H1 (cell line): ENCODE measurements around the gene ACAA1. TPM values are rescaled to one million over a fixed set of nuclear protein-coding genes. Genes with fewer than 3 reads are reported as not detected.

Experiments used
- CTCF ChIA-PET: fragments of 300-600 bp; sonication (Branson Sonifier 250); formaldehyde crosslinking; loops from one replicate; lab custom pipeline; 2021; ENCODE audit not compliant: partially characterized antibody; lab: Charles Lee
- POLR2A ChIA-PET: fragments of 300-600 bp; sonication (Branson Sonifier 250); formaldehyde crosslinking; loops from one replicate; lab custom pipeline; 2021; ENCODE audit warnings: inconsistent platforms; ENCODE audit not compliant: partially characterized antibody; lab: Charles Lee
- DNase-seq, 2 experiments: peaks; one replicate each; pipeline versions ENCODE4 v3.0.0 to v3.0.0-alpha.2; 2010 to 2022; ENCODE audit warnings: low spot score in 2 of 2, low read depth in 1 of 2, mixed read lengths in 1 of 2
- FAIRE-seq: peaks from 2 replicates; lab custom pipeline; 2011; peaks lifted over from hg19 to GRCh38; lab: Jason Lieb, UNC
- H2AFZ ChIP-seq: 2 replicates; pipeline ENCODE4 v1.8.1; 2012; ENCODE audit warnings: low read length, inconsistent platforms
- H2AK5ac ChIP-seq: 2 replicates; pipeline ENCODE4 v1.6.1; 2013; ENCODE audit warnings: low read depth, low read length
- H2BK120ac ChIP-seq: replicated peaks from 2 replicates; pipeline ENCODE3; 2013; ENCODE audit warnings: low read depth, low read length, inconsistent platforms
- H2BK12ac ChIP-seq: 2 replicates; pipeline ENCODE4 v1.6.1; 2013; ENCODE audit warnings: low read depth, low read length
- H2BK15ac ChIP-seq: 2 replicates; pipeline ENCODE4 v1.6.1; 2013; ENCODE audit warnings: low read length
- H2BK20ac ChIP-seq: 2 replicates; pipeline ENCODE4 v1.6.1; 2013; ENCODE audit warnings: low read length
- H2BK5ac ChIP-seq: 2 replicates; pipeline ENCODE4 v1.6.1; 2013; ENCODE audit warnings: low read depth, low read length
- H3K14ac ChIP-seq: 2 replicates; pipeline ENCODE4 v1.6.1; 2013; ENCODE audit warnings: inconsistent platforms; ENCODE audit not compliant: insufficient read length
- H3K18ac ChIP-seq: 2 replicates; pipeline ENCODE4 v1.6.1; 2013; ENCODE audit warnings: low read length; ENCODE audit errors: extremely low read depth
- H3K23ac ChIP-seq: 2 replicates; pipeline ENCODE4 v1.6.1; 2013; ENCODE audit warnings: inconsistent platforms; ENCODE audit not compliant: insufficient read length
- H3K23me2 ChIP-seq: 2 replicates; pipeline ENCODE4 v1.6.1; 2013; ENCODE audit warnings: low read depth, low read length
- H3K27ac ChIP-seq: 2 replicates; pipeline ENCODE4 v1.6.1; 2011; ENCODE audit warnings: low read depth, low read length, inconsistent platforms
- H3K27me3 ChIP-seq, 4 experiments: replicated peaks in 1 of 4; 1 replicate in 1 of 4; 2 replicates in 3 of 4; pipeline versions ENCODE4 v1.6.1 to v1.8.1; 2011 to 2013; ENCODE audit warnings: low read length in 3 of 4, mild to moderate bottlenecking in 3 of 4, inconsistent platforms in 2 of 4, mixed read lengths in 2 of 4, moderate library complexity in 1 of 4; ENCODE audit not compliant: control insufficient read depth in 3 of 4, insufficient read depth in 3 of 4; ENCODE audit errors: extremely low read depth in 1 of 4
- H3K36me3 ChIP-seq, 4 experiments: 2 replicates each; pipeline versions ENCODE4 v1.6.1 to v1.8.1; 2011 to 2013; ENCODE audit warnings: mild to moderate bottlenecking in 4 of 4, low read length in 3 of 4, moderate library complexity in 2 of 4, control low read depth in 1 of 4, inconsistent platforms in 1 of 4; ENCODE audit not compliant: insufficient read depth in 4 of 4, control insufficient read depth in 2 of 4
- H3K4ac ChIP-seq: replicated peaks from 2 replicates; pipeline ENCODE3; 2013; ENCODE audit warnings: low read length, low read depth, mixed read lengths, inconsistent platforms; ENCODE audit not compliant: insufficient read length
- H3K4me1 ChIP-seq, 4 experiments: replicated peaks in 1 of 4; 1 replicate in 1 of 4; 2 replicates in 3 of 4; pipeline versions ENCODE4 v1.6.1 to v1.8.1; 2011 to 2013; ENCODE audit warnings: low read length in 3 of 4, inconsistent platforms in 2 of 4, mixed read lengths in 1 of 4; ENCODE audit not compliant: insufficient read depth in 4 of 4, control insufficient read depth in 3 of 4
- H3K4me2 ChIP-seq, 2 experiments: 2 replicates each; pipeline versions ENCODE4 v1.6.1 to v1.8.1; 2011 to 2013; ENCODE audit warnings: low read depth in 2 of 2, low read length in 2 of 2, control low read depth in 1 of 2, inconsistent platforms in 1 of 2, mild to moderate bottlenecking in 1 of 2; ENCODE audit not compliant: insufficient read depth in 1 of 2
- H3K4me3 ChIP-seq, 4 experiments: fragments of 200-600, 300-600 bp in 1 of 4; sonication (generic), shearing (Covaris generic), sonication (Bioruptor Twin) in 1 of 4; 2 replicates each; pipeline versions ENCODE4 v1.5.1 to v1.8.1; 2011 to 2016; ENCODE audit warnings: low read length in 4 of 4, low read depth in 3 of 4, control low read depth in 2 of 4, inconsistent platforms in 2 of 4, mild to moderate bottlenecking in 2 of 4, mixed read lengths in 1 of 4, moderate library complexity in 1 of 4; ENCODE audit not compliant: insufficient read depth in 2 of 4; ENCODE audit errors: extremely low read depth in 1 of 4
- H3K56ac ChIP-seq: replicated peaks from 2 replicates; pipeline ENCODE3; 2013; ENCODE audit warnings: low read depth, mild to moderate bottlenecking, mixed read lengths, low read length, inconsistent platforms; ENCODE audit not compliant: insufficient read length
- H3K79me1 ChIP-seq: 2 replicates; pipeline ENCODE4 v1.6.1; 2013; ENCODE audit warnings: low read depth, low read length, control low read depth
- H3K79me2 ChIP-seq, 2 experiments: 2 replicates each; pipeline versions ENCODE4 v1.6.1 to v1.8.1; 2012 to 2013; ENCODE audit warnings: low read length in 2 of 2, mild to moderate bottlenecking in 2 of 2, inconsistent platforms in 1 of 2; ENCODE audit not compliant: insufficient read depth in 2 of 2, control insufficient read depth in 1 of 2
- H3K9ac ChIP-seq, 4 experiments: replicated peaks in 1 of 4; 1 replicate in 1 of 4; 2 replicates in 3 of 4; pipeline versions ENCODE4 v1.6.1 to v1.8.1; 2011 to 2013; ENCODE audit warnings: low read depth in 3 of 4, low read length in 3 of 4, control low read depth in 2 of 4, mild to moderate bottlenecking in 2 of 4, moderate library complexity in 2 of 4, inconsistent platforms in 1 of 4; ENCODE audit errors: extremely low read depth in 1 of 4
- H3K9me3 ChIP-seq, 2 experiments: 2 replicates each; pipeline versions ENCODE4 v1.6.1 to v1.8.1; 2012 to 2013; ENCODE audit warnings: mild to moderate bottlenecking in 2 of 2, moderate library complexity in 2 of 2, control low read depth in 1 of 2, inconsistent platforms in 1 of 2, low read depth in 1 of 2, low read length in 1 of 2, mixed read lengths in 1 of 2; ENCODE audit not compliant: insufficient read depth in 2 of 2
- H4K20me1 ChIP-seq, 2 experiments: replicated peaks in 1 of 2; 2 replicates each; pipeline versions ENCODE3 to v1.8.1; 2011 to 2013; ENCODE audit warnings: inconsistent platforms in 2 of 2, low read length in 2 of 2, mild to moderate bottlenecking in 1 of 2; ENCODE audit not compliant: insufficient read depth in 2 of 2, control insufficient read depth in 1 of 2
- H4K5ac ChIP-seq: 2 replicates; pipeline ENCODE4 v1.6.1; 2013; ENCODE audit warnings: low read length, low read depth, mixed read lengths, inconsistent platforms; ENCODE audit not compliant: insufficient read length
- H4K8ac ChIP-seq: 2 replicates; pipeline ENCODE4 v1.8.0; 2013; ENCODE audit warnings: mild to moderate bottlenecking, moderate library complexity, low read length, inconsistent platforms; ENCODE audit not compliant: insufficient read depth; ENCODE audit errors: extremely low read depth
- H4K91ac ChIP-seq: replicated peaks from 2 replicates; pipeline ENCODE3; 2013; ENCODE audit warnings: low read length, mixed read lengths, inconsistent platforms; ENCODE audit not compliant: insufficient read length
- CHD1 ChIP-seq: IDR thresholded peaks from 2 replicates; pipeline ENCODE4 v1.6.1; 2012; ENCODE audit warnings: low read depth, low read length, improper control_type of control experiment
- EP300 ChIP-seq, 2 experiments: IDR thresholded peaks; 1 replicate in 1 of 2; 2 replicates in 1 of 2; pipeline ENCODE4 v1.6.1; 2011 to 2012; ENCODE audit warnings: low read depth in 2 of 2, low read length in 2 of 2, mild to moderate bottlenecking in 2 of 2, borderline replicate concordance in 1 of 2, inconsistent platforms in 1 of 2, moderate library complexity in 1 of 2
- JUND ChIP-seq: IDR thresholded peaks from 2 replicates; pipeline ENCODE4 v1.6.1; 2011; ENCODE audit warnings: mild to moderate bottlenecking, improper control_type of control experiment, low read length
- RAD21 ChIP-seq, 2 experiments: IDR thresholded peaks in 1 of 2; conservative IDR thresholded peaks in 1 of 2; 2 replicates each; pipeline ENCODE4 v1.6.1; 2011; ENCODE audit warnings: low read depth in 2 of 2, low read length in 2 of 2, improper control_type of control experiment in 1 of 2, inconsistent platforms in 1 of 2, mild to moderate bottlenecking in 1 of 2, moderate library complexity in 1 of 2
- RFX5 ChIP-seq: IDR thresholded peaks from 2 replicates; pipeline ENCODE4 v1.6.1; 2011; ENCODE audit warnings: low read depth, low read length, improper control_type of control experiment, borderline replicate concordance
- SP2 ChIP-seq: IDR thresholded peaks from 2 replicates; pipeline ENCODE4 v1.6.1; 2012; ENCODE audit warnings: mild to moderate bottlenecking, low read length, inconsistent platforms
- TAF7 ChIP-seq: optimal IDR thresholded peaks from 2 replicates; pipeline ENCODE3; 2011; ENCODE audit warnings: low read depth, mild to moderate bottlenecking, inconsistent platforms, low read length, moderate library complexity, borderline replicate concordance
- ZNF274 ChIP-seq: IDR thresholded peaks from 2 replicates; pipeline ENCODE4 v1.7.0; 2012; ENCODE audit warnings: low read length, borderline replicate concordance; ENCODE audit errors: extremely low read depth
- WGBS, 2 experiments: shearing (Covaris generic) in 1 of 2; methylation state at CpG; one replicate each; pipeline versions ENCODE4 v1.1.6 to v1.1.7; 2013 to 2015; ENCODE audit warnings: low lambda C conversion rate in 2 of 2, mixed read lengths in 2 of 2, inconsistent platforms in 1 of 2, low coverage in 1 of 2, missing lambda C conversion rate in 1 of 2; ENCODE audit not compliant: insufficient replicate concordance in 2 of 2, insufficient coverage in 1 of 2, insufficient read length in 1 of 2; ENCODE audit errors: extremely low coverage in 1 of 2, missing lambda C conversion rate in 1 of 2; 5-methylcytosine and 5-hydroxymethylcytosine counted together
- polyA plus RNA-seq, 7 experiments: library from polyadenylated mRNA; depleted of rRNA in 3 of 7; stranded (reverse) in 5 of 7; unstranded in 2 of 7; fragments of >200 nt in 5 of 7; fragments of 200-250 nt in 2 of 7; gene quantifications; 1 replicate in 5 of 7; 2 replicates in 1 of 7; 4 replicates in 1 of 7; pipeline versions ENCODE4 v1.2.1 to v1.2.3, GENCODE V29; 2011 to 2013; ENCODE audit warnings: missing spikeins in 2 of 7, mixed read lengths in 2 of 7
- total RNA-seq: library from RNA; stranded (reverse); fragmentation: NEBNext Ultra II Directional; extraction: Animal tissue kit (Norgen Biotek cat#: 25700); gene quantifications from 2 replicates; pipeline ENCODE4 v1.2.1, GENCODE V29; 2021
- TF ChIP-seq, protein P1 (sequence below), 3 experiments: IDR thresholded peaks; 1 replicate in 2 of 3; 2 replicates in 1 of 3; pipeline versions ENCODE4 v1.5.1 to v1.6.1; 2011; ENCODE audit warnings: low read length in 3 of 3, mild to moderate bottlenecking in 3 of 3, inconsistent platforms in 2 of 3, low read depth in 1 of 3, moderate library complexity in 1 of 3; ENCODE audit not compliant: insufficient read depth in 1 of 3; ENCODE audit errors: control extremely low read depth in 1 of 3

The ACAA1 gene
- total and polyA plus RNA-seq, 2 of the 8 experiments (the other 6 are each of a cell fraction or from before 2014, with no cell fraction given) = 23.1 to 34.8 TPM

DNA sequence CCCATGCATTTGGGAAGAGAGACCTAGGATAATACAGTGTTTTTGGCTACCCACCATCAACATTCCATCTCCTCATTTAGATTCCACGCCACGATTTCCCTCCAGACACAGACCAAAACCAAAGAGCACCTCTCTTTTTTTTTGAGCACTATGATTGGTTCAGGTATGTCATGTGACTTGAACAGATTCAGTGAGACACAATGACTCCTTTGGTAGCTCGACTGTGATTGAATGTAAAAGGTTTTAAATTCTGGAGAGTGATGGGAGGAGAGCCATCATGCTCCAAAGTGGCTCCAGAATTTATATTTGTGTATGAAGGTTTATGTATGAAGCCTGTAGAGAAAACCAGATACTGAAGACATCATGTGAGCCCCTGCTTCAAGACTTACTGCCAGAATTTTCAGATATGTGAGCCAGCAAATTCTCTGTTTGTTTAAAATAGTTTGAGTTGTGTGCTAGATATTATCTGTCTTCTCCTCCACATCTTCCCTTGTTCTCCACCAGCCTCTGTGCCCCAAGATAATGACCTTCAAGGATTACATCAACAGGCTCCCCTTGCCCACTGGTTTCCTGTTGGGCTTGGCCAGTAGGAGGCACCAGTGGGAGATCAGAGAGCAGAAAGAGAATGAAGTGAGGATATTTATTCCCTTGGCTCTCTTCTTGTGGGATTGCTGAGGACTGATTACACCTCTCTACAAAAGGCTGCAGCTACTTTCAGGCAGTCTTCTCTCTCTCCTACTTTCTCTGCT, 14.0 kb upstream of the ACAA1 start:
- Histone ChIP-seq H3K36me3 (no peaks in the 10 kb centered on the region), H3K79me2 (no peaks in the 10 kb centered on the region), H2AFZ (0 out of 2 replicates have a peak overlapping the region, but pooled peaks have one; percentile 42), H3K4me2 (no peak overlapping the region), H4K8ac (no peak overlapping the region), H3K14ac (no peak overlapping the region), H3K18ac (no peak overlapping the region), H3K4me3 (no peak overlapping the region), H2AK5ac (no peak overlapping the region), H3K79me1 (no peaks in the 10 kb centered on the region), H3K23ac (no peak overlapping the region), H2BK12ac (no peak overlapping the region), H3K23me2 (no peaks in the 10 kb centered on the region), H2BK15ac (no peak overlapping the region), H3K4me1 (no peaks in the 10 kb centered on the region), H3K9me3 (no peaks in the 10 kb centered on the region), H3K4ac (no peak overlapping the region), H4K20me1 (no peaks in the 10 kb centered on the region), H2BK120ac (no peak overlapping the region), H4K91ac (no peak overlapping the region), H4K5ac (no peak overlapping the region), H3K27ac (no peak overlapping the region), H2BK20ac (no peak overlapping the region), H3K9ac (no peak overlapping the region), H3K27me3 (no peaks in the 10 kb centered on the region), H3K56ac (no peak overlapping the region), H2BK5ac (no peak overlapping the region)
- DNase-seq = peak in 1 of 2 experiments; percentile 48
- ChIA-PET CTCF (interaction anchor here (1.5 to 10.9 kb wide), 4 partner anchors 11 to 114 kb away, joined by 3 to 52 read pairs (median 10); partner anchors contain the start of genes ACAA1, MYD88 and OXSR1), POLR2A (no interaction called here)
- 87% methylated on average over 3 of the region's 3 CpGs; no CpG with 5 or more reads in 1 of the 2 experiments for WGBS, 2 experiments
- no peak for FAIRE-seq
- TF ChIP-seq EP300 (IDR thresholded peaks at IDR 0.05; ENCODE audit: borderline replicate concordance in 1 of 2, low read depth in 2 of 2, low read length in 2 of 2) (no peak), RFX5 (no peak), CHD1 (no peak), RAD21 (IDR thresholded peaks at IDR 0.05 in 1 of 2, conservative IDR thresholded peaks at IDR 0.05 in 1 of 2; ENCODE audit: low read depth in 2 of 2, low read length in 2 of 2) (peak; percentile 6 to 35; a peak in 1 of 4 replicates), TAF7 (no peak), JUND (no peak), ZNF274 (no peak), SP2 (no peak)
- TF ChIP-seq, protein P1, sequence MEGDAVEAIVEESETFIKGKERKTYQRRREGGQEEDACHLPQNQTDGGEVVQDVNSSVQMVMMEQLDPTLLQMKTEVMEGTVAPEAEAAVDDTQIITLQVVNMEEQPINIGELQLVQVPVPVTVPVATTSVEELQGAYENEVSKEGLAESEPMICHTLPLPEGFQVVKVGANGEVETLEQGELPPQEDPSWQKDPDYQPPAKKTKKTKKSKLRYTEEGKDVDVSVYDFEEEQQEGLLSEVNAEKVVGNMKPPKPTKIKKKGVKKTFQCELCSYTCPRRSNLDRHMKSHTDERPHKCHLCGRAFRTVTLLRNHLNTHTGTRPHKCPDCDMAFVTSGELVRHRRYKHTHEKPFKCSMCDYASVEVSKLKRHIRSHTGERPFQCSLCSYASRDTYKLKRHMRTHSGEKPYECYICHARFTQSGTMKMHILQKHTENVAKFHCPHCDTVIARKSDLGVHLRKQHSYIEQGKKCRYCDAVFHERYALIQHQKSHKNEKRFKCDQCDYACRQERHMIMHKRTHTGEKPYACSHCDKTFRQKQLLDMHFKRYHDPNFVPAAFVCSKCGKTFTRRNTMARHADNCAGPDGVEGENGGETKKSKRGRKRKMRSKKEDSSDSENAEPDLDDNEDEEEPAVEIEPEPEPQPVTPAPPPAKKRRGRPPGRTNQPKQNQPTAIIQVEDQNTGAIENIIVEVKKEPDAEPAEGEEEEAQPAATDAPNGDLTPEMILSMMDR (IDR thresholded peaks at IDR 0.05; ENCODE audit: control extremely low read depth in 1 of 3, insufficient read depth in 1 of 3, low read depth in 1 of 3, low read length in 3 of 3) = peak; percentile 30 to 45 (median 38); a peak in 3 of 4 replicates
